HepG2 (cell line): Measurements from ENCODE around the gene RUNX2. TPM values are rescaled to one million over a fixed set of nuclear protein-coding genes. Genes with fewer than 3 reads are reported as not detected.

ENCODE experiments used
- ATAC-seq: fragments of 200-7000 bp; cut with Tn5 transposase; 3 replicates; pipeline ENCODE4 v1.9.1; 2020; ENCODE audit warnings: mild to moderate bottlenecking, moderate library complexity
- BruUV-seq: library from RNA; stranded (reverse); fragments of 400-500 nt; replicated peaks from 2 replicates; lab custom pipeline; 2021; lab: Mats Ljungman, UMichigan
- CTCF ChIA-PET: fragments of 300-600 bp; formaldehyde crosslinking; extraction: SDS; loops from one replicate; lab custom pipeline; 2021; ENCODE audit warnings: low total read pairs, inconsistent platforms, low intra/inter-chr PET ratio; lab: Yijun Ruan, JAX
- POLR2A ChIA-PET: fragments of 350-600 bp; sonication (Branson Sonifier 250); formaldehyde crosslinking; loops from one replicate; lab custom pipeline; 2020; ENCODE audit warnings: antibody characterized with exemption, inconsistent platforms; lab: Yijun Ruan, JAX
- DNase-seq: peaks from one replicate; pipeline ENCODE4 v3.0.0-alpha.2; 2015; ENCODE audit warnings: low spot score
- FAIRE-seq: peaks from 3 replicates; lab custom pipeline; 2011; peaks lifted over from hg19 to GRCh38; lab: Jason Lieb, UNC
- H2AFZ ChIP-seq: one replicate; pipeline ENCODE4 v1.6.1; 2011; ENCODE audit warnings: low read length, inconsistent platforms
- H3K27ac ChIP-seq: fragments of 300-600 bp; 3 replicates; pipeline ENCODE4 v1.8.0; 2011; ENCODE audit warnings: mixed run types, mild to moderate bottlenecking, mixed read lengths, low read length, inconsistent platforms; ENCODE audit not compliant: insufficient read depth; ENCODE audit errors: extremely low read length
- H3K27me3 ChIP-seq, 2 experiments: fragments of 200-600 bp in 1 of 2; 2 replicates in 1 of 2; 3 replicates in 1 of 2; pipeline versions ENCODE4 v1.6.0 to v1.8.0; 2011; ENCODE audit warnings: low read length in 2 of 2, mild to moderate bottlenecking in 2 of 2, moderate library complexity in 2 of 2, inconsistent platforms in 1 of 2; ENCODE audit not compliant: insufficient read depth in 2 of 2, control insufficient read depth in 1 of 2
- H3K36me3 ChIP-seq, 2 experiments: fragments of 200-600 bp in 1 of 2; replicated peaks in 1 of 2; 2 replicates in 1 of 2; 3 replicates in 1 of 2; pipeline versions ENCODE4 v1.5.1 to v1.8.0; 2011; ENCODE audit warnings: low read length in 2 of 2, inconsistent platforms in 1 of 2; ENCODE audit not compliant: insufficient read depth in 2 of 2, control insufficient read depth in 1 of 2
- H3K4me1 ChIP-seq: 2 replicates; pipeline ENCODE4 v1.5.1; 2012; ENCODE audit warnings: low read length, inconsistent platforms; ENCODE audit not compliant: insufficient read depth
- H3K4me2 ChIP-seq: 2 replicates; pipeline ENCODE4 v1.6.0; 2011; ENCODE audit warnings: low read depth, low read length, inconsistent platforms
- H3K4me3 ChIP-seq, 3 experiments: fragments of 200-600 bp in 1 of 3; sonication (generic), shearing (Covaris generic) in 1 of 3; replicated peaks in 1 of 3; 2 replicates each; pipeline ENCODE4 v1.5.1; 2011 to 2016; ENCODE audit warnings: low read length in 3 of 3, inconsistent platforms in 2 of 3, low read depth in 2 of 3, mild to moderate bottlenecking in 2 of 3, control low read depth in 1 of 3, mixed read lengths in 1 of 3; ENCODE audit not compliant: insufficient read depth in 1 of 3
- H3K79me2 ChIP-seq: one replicate; pipeline ENCODE4 v1.6.1; 2011; ENCODE audit warnings: low read length, inconsistent platforms; ENCODE audit not compliant: insufficient read depth
- H3K9ac ChIP-seq: 2 replicates; pipeline ENCODE4 v1.6.0; 2011; ENCODE audit warnings: mild to moderate bottlenecking, low read depth, low read length, inconsistent platforms; ENCODE audit not compliant: insufficient read depth
- H3K9me3 ChIP-seq: 2 replicates; pipeline ENCODE4 v1.5.1; 2012; ENCODE audit warnings: mild to moderate bottlenecking, low read length
- H4K20me1 ChIP-seq: 2 replicates; pipeline ENCODE4 v1.6.0; 2011; ENCODE audit warnings: inconsistent platforms, mild to moderate bottlenecking, low read length, moderate library complexity; ENCODE audit not compliant: insufficient read depth
- ADNP ChIP-seq: sonication (generic); formaldehyde crosslinking; IDR thresholded peaks from 2 replicates; pipeline ENCODE4 v1.4.0; 2020; ENCODE audit warnings: missing genetic modification reagents
- ARID2 ChIP-seq: sonication (generic); formaldehyde crosslinking; IDR thresholded peaks from 2 replicates; pipeline ENCODE4 v1.8.1; 2022; ENCODE audit warnings: mild to moderate bottlenecking, missing genetic modification reagents, borderline replicate concordance
- ARNT2 ChIP-seq: sonication (generic); formaldehyde crosslinking; IDR thresholded peaks from 2 replicates; pipeline ENCODE4 v1.8.0; 2022; ENCODE audit warnings: mild to moderate bottlenecking, low read depth, missing genetic modification reagents, moderate library complexity
- HNF4A ChIP-seq: sonication (generic); formaldehyde crosslinking; IDR thresholded peaks from 2 replicates; pipeline ENCODE4 v1.4.0; 2020; ENCODE audit warnings: missing genetic modification reagents
- NCOR1 ChIP-seq: fragments of 200-600 bp; sonication (generic); IDR thresholded peaks from 2 replicates; pipeline ENCODE4 v1.7.0; 2017; ENCODE audit warnings: antibody characterized with exemption, low read length, borderline replicate concordance
- PRMT3 ChIP-seq: sonication (generic); formaldehyde crosslinking; IDR thresholded peaks from 2 replicates; pipeline ENCODE4 v1.8.1; 2022; ENCODE audit warnings: low read depth, mild to moderate bottlenecking, moderate library complexity, missing genetic modification reagents, borderline replicate concordance
- SKI ChIP-seq: fragments of 450-650 bp; IDR thresholded peaks from one replicate; pipeline ENCODE4 v1.6.1; 2018; ENCODE audit warnings: mild to moderate bottlenecking; ENCODE audit not compliant: partially characterized antibody
- TBL1XR1 ChIP-seq: fragments of 150-350 bp; IDR thresholded peaks from 2 replicates; pipeline ENCODE4 v1.6.1; 2014; ENCODE audit warnings: borderline replicate concordance, low read length; ENCODE audit not compliant: partially characterized antibody
- TBX3 ChIP-seq: fragments of 450-650 bp; IDR thresholded peaks from 2 replicates; pipeline ENCODE4 v1.6.1; 2017; ENCODE audit warnings: antibody characterized with exemption, mild to moderate bottlenecking, inconsistent platforms, borderline replicate concordance
- TMF1 ChIP-seq: sonication (generic); formaldehyde crosslinking; IDR thresholded peaks from 2 replicates; pipeline ENCODE4 v1.8.1; 2022; ENCODE audit warnings: low read depth, missing genetic modification reagents
- TP53 ChIP-seq: sonication (generic); formaldehyde crosslinking; conservative IDR thresholded peaks from 2 replicates; pipeline ENCODE4 v1.4.0; 2020; ENCODE audit warnings: missing genetic modification reagents
- ZFP36L1 ChIP-seq: sonication (generic); formaldehyde crosslinking; IDR thresholded peaks from 2 replicates; pipeline ENCODE4 v1.8.0; 2022; ENCODE audit warnings: mild to moderate bottlenecking, missing genetic modification reagents, moderate library complexity
- ZNF451 ChIP-seq: sonication (generic); formaldehyde crosslinking; IDR thresholded peaks from 2 replicates; pipeline ENCODE4 v1.5.0; 2020; ENCODE audit warnings: mild to moderate bottlenecking, missing genetic modification reagents
- ZNF546 ChIP-seq: sonication (generic); formaldehyde crosslinking; conservative IDR thresholded peaks from 2 replicates; pipeline ENCODE4 v1.8.1; 2023; ENCODE audit warnings: mild to moderate bottlenecking, missing genetic modification reagents
- ZNF577 ChIP-seq: sonication (generic); formaldehyde crosslinking; IDR thresholded peaks from 2 replicates; pipeline ENCODE4 v1.4.0; 2020; ENCODE audit warnings: mild to moderate bottlenecking, low read depth, missing genetic modification reagents, borderline replicate concordance
- ZNF619 ChIP-seq: sonication (generic); formaldehyde crosslinking; IDR thresholded peaks from 2 replicates; pipeline ENCODE4 v1.4.0; 2020; ENCODE audit warnings: mild to moderate bottlenecking, missing genetic modification reagents
- ZSCAN20 ChIP-seq: sonication (generic); formaldehyde crosslinking; IDR thresholded peaks from 2 replicates; pipeline ENCODE4 v1.4.0; 2020; ENCODE audit warnings: missing genetic modification reagents, mild to moderate bottlenecking, borderline replicate concordance
- WGBS: methylation state at CpG from one replicate; pipeline ENCODE4 v1.1.6; 2017; ENCODE audit warnings: low lambda C conversion rate; 5-methylcytosine and 5-hydroxymethylcytosine counted together
- in situ Hi-C: cut with HindIII; loops from 2 replicates; pipeline ENCODE4 v1.10.0; 2017; ENCODE audit warnings: low pct_unique_long_range_greater_than_20kb; ENCODE audit not compliant: extremely low pct_ligation_motif_present
- intact Hi-C: fragments of 100-400 bp; cut with micrococcal nuclease; formaldehyde crosslinking; loops from one replicate; pipeline ENCODE4 v1.10.0; 2022; ENCODE audit not compliant: unreplicated experiment
- polyA plus RNA-seq, 8 experiments: library from polyadenylated mRNA; depleted of rRNA in 3 of 8; stranded (reverse) in 7 of 8; unstranded in 1 of 8; fragments of >200 nt; fragmentation: Illumina TruSeq in 4 of 8; extraction: Trizol in 4 of 8; gene quantifications; 2 replicates each; pipeline versions ENCODE4 v1.2.1 to v1.2.3, GENCODE V29; 2011 to 2016; ENCODE audit warnings: low read depth in 4 of 8, missing spikeins in 1 of 8, mixed read lengths in 1 of 8; ENCODE audit not compliant: insufficient read depth in 1 of 8
- total RNA-seq, 5 experiments: library from RNA; depleted of rRNA; stranded (reverse); fragments of >200 nt; fragmentation: Illumina TruSeq; extraction: Trizol; gene quantifications; 2 replicates each; pipeline ENCODE4 v1.2.3, GENCODE V29; 2016; ENCODE audit warnings: low read depth in 1 of 5
- TF ChIP-seq, protein P1 (sequence below): IDR thresholded peaks from 2 replicates; pipeline ENCODE4 v1.6.1; 2016
- TF ChIP-seq, protein P2 (sequence below): sonication (generic); formaldehyde crosslinking; IDR thresholded peaks from 2 replicates; pipeline ENCODE4 v1.5.1; 2020; ENCODE audit warnings: missing genetic modification reagents, mild to moderate bottlenecking, borderline replicate concordance
- TF ChIP-seq, protein P3 (sequence below): IDR thresholded peaks from 2 replicates; pipeline ENCODE4 v1.6.1; 2016; ENCODE audit warnings: missing compliant biosample characterization, missing genetic modification reagents, borderline replicate concordance

Gene RUNX2
- total and polyA plus RNA-seq, 2 of the 13 experiments (the other 11 are each of a cell fraction or from before 2014, with no cell fraction given): not detected

DNA sequence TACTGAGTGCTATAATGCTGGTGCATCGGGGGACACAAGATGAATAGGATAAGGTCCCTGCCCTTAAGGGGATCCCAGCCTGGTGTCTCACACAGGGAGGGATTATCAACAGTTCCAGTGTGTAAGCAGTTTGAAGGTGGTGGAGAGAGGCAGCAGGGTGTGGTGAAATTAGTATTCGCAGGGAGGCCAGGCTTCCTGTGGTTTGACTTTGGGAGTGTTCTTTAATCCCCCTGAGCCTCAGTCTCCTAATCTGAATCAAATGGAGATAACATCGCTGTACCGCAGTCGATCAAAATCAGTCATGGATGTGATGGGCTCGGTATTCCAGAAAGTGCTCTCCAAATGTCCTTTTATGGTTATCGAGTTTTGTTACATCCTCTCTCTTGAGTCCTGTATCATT is 337.7 kb downstream of the RUNX2 start:
- Histone ChIP-seq H3K4me3 (no peak overlapping the region), H3K4me2 (no peak overlapping the region), H3K4me1 (no peaks in the 10 kb centered on the region), H2AFZ (no peak overlapping the region), H3K27me3 (peaks cover 8 to 37% of the 10 kb centered on the region in 2 experiments; a peak in 4 of 5 replicates), H3K9ac (no peak overlapping the region), H3K36me3 (no peaks in the 10 kb centered on the region), H4K20me1 (no peaks in the 10 kb centered on the region), H3K27ac (no peak overlapping the region), H3K79me2 (no peaks in the 10 kb centered on the region), H3K9me3 (no peaks in the 10 kb centered on the region)
- DNase-seq (no peak), FAIRE-seq (no peak), ATAC-seq (no peak)
- ChIA-PET CTCF (no interaction called here), POLR2A (no interaction called here)
- no TSS peak for BruUV-seq
- intact Hi-C loops (no loop called here), in situ Hi-C loops (no loop called here)
- 57% methylated on average over 7 of the region's 7 CpGs for WGBS
- TF ChIP-seq ADNP (no peak), ARNT2 (CRISPR knock-in tag) (no peak), HNF4A (CRISPR knock-in tag) (no peak), TBL1XR1 (no peak), ZNF619 (CRISPR knock-in tag) (no peak), NCOR1 (no peak), TP53 (CRISPR knock-in tag) (no peak), ZFP36L1 (CRISPR knock-in tag) (no peak), SKI (no peak), ZNF451 (no peak), ZNF577 (no peak), ARID2 (no peak), ZSCAN20 (CRISPR knock-in tag) (no peak), ZNF546 (CRISPR knock-in tag) (no peak), PRMT3 (CRISPR knock-in tag) (no peak), TBX3 (no peak), TMF1 (CRISPR knock-in tag) (no peak)
- TF ChIP-seq, protein P1, sequence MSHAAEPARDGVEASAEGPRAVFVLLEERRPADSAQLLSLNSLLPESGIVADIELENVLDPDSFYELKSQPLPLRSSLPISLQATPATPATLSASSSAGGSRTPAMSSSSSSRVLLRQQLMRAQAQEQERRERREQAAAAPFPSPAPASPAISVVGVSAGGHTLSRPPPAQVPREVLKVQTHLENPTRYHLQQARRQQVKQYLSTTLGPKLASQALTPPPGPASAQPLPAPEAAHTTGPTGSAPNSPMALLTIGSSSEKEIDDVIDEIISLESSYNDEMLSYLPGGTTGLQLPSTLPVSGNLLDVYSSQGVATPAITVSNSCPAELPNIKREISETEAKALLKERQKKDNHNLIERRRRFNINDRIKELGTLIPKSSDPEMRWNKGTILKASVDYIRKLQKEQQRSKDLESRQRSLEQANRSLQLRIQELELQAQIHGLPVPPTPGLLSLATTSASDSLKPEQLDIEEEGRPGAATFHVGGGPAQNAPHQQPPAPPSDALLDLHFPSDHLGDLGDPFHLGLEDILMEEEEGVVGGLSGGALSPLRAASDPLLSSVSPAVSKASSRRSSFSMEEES: no peak
- TF ChIP-seq, protein P2, sequence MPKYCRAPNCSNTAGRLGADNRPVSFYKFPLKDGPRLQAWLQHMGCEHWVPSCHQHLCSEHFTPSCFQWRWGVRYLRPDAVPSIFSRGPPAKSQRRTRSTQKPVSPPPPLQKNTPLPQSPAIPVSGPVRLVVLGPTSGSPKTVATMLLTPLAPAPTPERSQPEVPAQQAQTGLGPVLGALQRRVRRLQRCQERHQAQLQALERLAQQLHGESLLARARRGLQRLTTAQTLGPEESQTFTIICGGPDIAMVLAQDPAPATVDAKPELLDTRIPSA (CRISPR knock-in tag): no peak
- TF ChIP-seq, protein P3, sequence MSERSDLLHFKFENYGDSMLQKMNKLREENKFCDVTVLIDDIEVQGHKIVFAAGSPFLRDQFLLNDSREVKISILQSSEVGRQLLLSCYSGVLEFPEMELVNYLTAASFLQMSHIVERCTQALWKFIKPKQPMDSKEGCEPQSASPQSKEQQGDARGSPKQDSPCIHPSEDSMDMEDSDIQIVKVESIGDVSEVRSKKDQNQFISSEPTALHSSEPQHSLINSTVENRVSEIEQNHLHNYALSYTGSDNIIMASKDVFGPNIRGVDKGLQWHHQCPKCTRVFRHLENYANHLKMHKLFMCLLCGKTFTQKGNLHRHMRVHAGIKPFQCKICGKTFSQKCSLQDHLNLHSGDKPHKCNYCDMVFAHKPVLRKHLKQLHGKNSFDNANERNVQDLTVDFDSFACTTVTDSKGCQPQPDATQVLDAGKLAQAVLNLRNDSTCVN (CRISPR knock-in tag): no peak
